ENCODE measurements around the gene ISG20L2.

Gene ISG20L2

DNA sequence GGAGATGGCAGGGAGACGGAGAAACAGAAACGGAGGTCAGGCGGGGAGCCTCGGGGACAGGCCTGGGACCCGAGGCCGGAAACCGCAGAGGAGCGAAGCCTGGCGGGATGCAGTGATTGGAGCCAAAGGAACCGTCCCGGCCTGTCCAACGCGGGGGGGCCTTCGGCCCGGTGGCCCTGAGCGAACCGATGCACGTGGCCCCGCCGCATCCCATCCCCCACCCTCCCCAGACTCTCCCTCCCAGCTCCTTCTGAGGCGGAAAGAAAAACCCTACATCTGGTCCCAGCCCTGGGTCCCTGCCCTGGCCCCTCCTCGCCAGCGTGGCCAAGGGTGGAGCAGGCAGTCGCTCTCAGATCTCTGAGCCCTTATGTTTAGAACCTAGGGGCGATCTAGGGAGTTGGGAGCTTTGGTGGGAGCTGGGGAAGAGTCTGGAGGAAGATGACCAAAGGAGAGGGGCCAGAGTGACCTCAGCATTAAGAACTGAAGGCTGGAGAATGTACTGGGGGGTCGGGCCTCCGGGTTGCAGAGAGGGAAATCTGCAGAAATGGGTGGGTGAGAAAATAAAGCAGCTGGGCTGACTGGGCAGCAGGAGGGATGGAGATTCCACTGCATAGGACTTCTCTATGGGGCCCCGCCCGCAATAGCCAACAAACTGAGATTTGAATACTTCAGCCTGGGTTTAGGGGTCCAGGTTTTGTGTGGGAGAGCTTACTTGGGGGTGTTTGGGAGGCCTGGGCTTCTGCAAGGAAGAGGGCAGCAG lies 21.7 kb downstream of the ISG20L2 start:
- DNase-seq (ENCODE audit: low spot score): no peak

GRCh38 chr1:156705918-156706656 lies 22.5 kb downstream of the ISG20L2 start:
- peak; percentile 55 for DNase-seq (ENCODE audit: low spot score)

- no peak for DNase-seq (ENCODE audit: low spot score)
These were observed 23.1 kb downstream of the ISG20L2 start, which contains the start of gene CRABP2 for GRCh38 chr1:156705321-156705917. Gene CRABP2 (minus strand): TSS chr1:156705583. CDS start chr1:156705446, 137 bp downstream.

DNA sequence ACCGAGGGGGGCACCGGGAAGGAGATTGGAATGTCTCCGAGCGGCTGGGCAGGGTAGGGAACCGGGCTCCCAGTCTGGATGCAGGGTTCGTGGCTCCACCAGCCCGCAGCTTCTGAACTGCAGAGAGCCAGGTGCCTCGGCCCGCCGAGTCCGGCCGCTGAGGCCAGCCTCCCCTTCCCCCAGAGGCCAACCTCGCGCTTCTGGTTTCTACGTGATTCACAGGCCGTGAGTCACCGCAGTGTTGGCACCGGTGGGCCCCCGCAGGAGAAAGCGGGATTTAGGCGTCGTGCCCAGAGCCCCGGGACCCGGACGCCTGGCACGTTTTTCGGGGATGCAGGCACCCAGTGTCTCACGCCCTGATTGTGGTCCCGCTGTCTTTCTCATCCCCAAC lies 23.6 kb downstream of the ISG20L2 start:
- no peak for DNase-seq (ENCODE audit: low spot score)

- DNase-seq (ENCODE audit: low spot score): no peak
These were observed 24.3 kb downstream of the ISG20L2 start for GRCh38 chr1:156704166-156704711.

GRCh38 chr1:156703741-156704140 lies 24.8 kb downstream of the ISG20L2 start:
- DNase-seq (ENCODE audit: low spot score): no peak

DNA sequence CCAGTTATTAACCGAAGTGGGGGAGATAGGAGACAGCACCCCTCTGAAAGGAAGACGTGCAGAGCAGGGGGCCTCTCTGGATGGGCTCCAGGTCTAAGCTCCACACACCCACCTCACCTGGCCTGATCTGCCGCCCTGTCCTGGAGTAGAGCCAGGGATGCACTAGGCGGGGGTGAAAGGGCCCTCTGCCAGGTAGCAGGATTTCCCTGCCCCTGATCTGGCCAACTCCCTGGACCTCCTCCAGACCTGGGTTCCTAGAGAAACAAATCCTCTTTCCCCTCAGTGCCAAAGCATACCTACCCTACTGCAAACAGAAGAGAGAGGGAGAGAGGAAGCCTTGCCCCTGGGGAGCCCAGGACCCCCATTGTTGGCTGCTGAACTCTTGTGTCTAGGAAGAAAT lies 25.2 kb downstream of the ISG20L2 start:
- DNase-seq (ENCODE audit: low spot score): no peak

DNA sequence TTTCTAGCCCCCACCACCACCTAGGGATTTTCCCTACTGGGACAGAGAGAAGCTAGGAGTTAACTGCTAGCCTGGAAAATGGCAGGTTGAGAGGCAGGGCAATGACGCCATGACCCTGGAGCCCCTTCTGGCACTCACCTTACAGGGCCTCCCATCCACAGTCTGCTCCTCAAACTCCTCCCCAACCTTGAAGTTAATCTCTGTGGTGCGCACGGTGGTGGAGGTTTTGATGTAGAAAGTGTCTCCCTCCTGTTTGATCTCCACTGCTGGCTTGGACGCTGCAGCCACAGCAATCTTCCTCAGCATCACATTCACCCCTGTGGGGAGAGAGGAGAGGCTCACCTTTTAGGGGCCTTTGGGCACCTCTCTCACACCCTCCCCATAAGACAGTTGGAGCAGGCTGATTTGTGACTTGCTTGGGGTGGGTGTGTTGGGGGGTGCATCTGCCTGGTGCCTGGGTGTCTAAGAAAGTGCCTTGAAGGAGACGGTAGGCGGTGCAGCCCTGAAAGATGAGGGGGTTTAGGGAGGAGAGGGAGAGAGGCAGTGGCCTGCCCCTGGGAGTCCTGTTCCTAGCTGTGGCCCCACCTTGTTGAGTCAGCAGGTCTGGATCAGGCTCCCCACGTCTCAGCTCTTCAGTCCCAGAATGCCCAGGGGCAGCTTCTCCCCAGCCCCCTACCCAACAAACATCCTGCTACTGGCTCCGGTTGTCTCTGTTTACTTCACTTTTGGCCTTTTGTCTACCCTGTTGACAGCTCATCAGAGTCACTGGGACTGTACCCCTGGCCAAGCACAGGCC lies 27.6 kb downstream of the ISG20L2 start:
- DNase-seq (ENCODE audit: low spot score): no peak

- DNase-seq (ENCODE audit: low spot score): no peak
These were observed 29.6 kb downstream of the ISG20L2 start for GRCh38 chr1:156698995-156699394.

- DNase-seq (ENCODE audit: low spot score): no peak
These were observed 31.1 kb downstream of the ISG20L2 start for GRCh38 chr1:156697481-156697880.

DNA sequence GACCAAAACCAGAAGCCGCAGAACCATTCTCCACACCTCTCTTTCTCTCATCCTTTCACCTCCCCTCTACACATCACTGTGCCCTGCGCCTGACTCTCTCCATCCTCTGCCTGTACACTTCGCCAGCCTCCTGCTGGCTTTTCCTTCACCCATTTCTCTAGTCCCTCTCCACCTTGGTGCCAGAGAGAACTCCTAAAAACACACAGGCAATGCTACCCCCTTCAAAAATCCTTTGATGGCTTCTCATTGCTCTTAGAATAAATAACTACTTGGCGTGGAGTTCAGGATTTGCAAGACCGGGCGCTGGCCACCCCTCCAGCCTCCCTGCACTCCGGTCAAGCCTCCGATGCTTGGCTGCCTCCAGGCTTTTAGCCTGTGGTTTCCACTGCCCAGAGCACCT lies 31.8 kb downstream of the ISG20L2 start:
- DNase-seq (ENCODE audit: low spot score): no peak

DNA sequence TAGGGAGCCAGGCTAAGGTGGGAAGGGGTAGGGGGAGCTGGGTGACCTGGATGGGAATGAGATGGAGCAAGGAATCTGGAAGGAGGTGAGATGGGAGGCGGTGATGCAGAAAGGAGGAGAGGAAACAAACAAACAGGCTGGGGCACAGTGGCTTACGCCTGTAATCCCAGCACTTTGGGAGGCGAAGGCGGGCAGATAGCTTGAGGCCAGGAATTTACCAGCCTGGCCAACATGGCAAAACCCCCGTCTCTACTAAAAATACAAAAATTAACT lies 33.9 kb downstream of the ISG20L2 start:
- no peak for DNase-seq (ENCODE audit: low spot score)

GRCh38 chr1:156693848-156694689 lies 34.5 kb downstream of the ISG20L2 start:
- DNase-seq (ENCODE audit: low spot score): no peak

- no peak for DNase-seq (ENCODE audit: low spot score)
These were observed 35.4 kb downstream of the ISG20L2 start for GRCh38 chr1:156692925-156693847.

DNA sequence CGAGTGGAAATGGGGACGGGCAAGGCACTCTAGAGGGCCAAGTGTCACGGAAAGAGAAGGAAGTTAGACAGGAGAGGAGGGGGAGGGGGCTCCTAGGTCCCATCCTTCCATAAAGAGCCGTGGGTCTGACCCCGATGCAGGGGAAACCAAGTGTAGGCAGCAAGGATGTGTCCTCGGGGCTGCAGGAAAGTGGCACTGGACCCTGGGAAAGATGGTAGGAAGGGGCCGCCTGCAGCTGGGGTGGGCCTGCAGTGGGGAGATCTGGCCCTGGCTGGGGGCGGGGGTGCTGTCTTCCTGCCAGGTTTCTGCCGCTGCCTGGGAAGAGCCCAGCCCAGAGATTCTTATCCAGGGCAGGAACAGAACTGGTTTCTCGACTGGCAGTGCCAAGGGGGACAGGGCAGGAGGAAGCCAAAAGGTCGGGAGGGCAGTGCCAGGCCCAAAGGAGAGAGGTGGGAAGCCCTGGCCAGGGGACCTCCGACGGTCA lies 36.1 kb downstream of the ISG20L2 start:
- DNase-seq (ENCODE audit: low spot score): no peak

- DNase-seq (ENCODE audit: low spot score): no peak
These were observed 36.7 kb downstream of the ISG20L2 start for GRCh38 chr1:156691665-156692440.

- DNase-seq (ENCODE audit: low spot score): no peak
These were observed 37.4 kb downstream of the ISG20L2 start for GRCh38 chr1:156691191-156691590.

- DNase-seq (ENCODE audit: low spot score): no peak
These were observed 37.9 kb downstream of the ISG20L2 start for GRCh38 chr1:156690675-156691036.

DNA sequence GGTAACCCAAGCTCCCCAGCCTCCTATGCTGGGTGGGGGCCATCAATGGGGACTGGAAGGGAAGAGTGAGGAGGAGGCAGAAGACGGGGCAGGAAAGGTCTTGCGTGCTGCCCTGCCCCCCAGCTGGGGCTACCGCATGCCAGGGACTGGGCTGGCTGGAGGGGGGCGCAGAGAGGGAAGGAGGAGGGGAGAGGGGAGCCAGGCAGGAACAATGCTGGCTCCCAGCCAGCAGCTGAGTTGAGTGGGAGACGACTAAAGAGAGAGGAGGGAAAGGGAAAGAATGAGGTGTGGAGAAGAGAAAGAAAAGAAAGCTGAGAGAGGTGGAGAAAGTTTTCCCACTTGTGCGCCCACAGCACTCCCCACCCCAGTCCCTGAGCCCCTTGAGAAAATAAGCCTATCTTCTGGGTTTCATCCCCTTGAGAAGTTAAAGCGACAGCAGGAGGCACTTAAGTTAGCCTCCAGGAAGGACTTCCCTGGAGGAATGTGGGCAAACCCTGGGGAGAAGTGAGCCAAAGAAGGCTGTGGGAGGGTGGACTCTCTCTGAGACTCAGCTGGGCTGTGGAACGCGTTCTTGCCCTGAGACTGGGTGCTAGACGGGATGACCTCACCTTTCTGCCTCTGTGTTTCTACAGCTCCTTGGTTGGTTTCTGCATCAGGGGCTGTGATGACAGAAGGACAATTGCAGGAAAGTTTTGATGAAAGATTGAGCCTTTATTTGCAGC lies 38.5 kb downstream of the ISG20L2 start:
- DNase-seq (ENCODE audit: low spot score): no peak
